Measurements from ENCODE around the gene CAMKK2. TPM values are rescaled to one million over a fixed set of nuclear protein-coding genes. Genes with fewer than 3 reads are reported as not detected.
A peak's percentile ranks its signal among the peaks of the same experiment; 100 is the strongest.
"Not testable (repeated sequence)": the region's sequence is repeated elsewhere in the genome, so short reads cannot be mapped to it uniquely, and the experiment has no call there.

Gene CAMKK2
- total RNA-seq, 4 donors from 2014 or later, result 16.8 to 32.6 (median 21.2) TPM

GRCh38 chr12:121283841-121284240, 12.7 kb downstream of the CAMKK2 start:
- Histone ChIP-seq H3K4me1 (peaks cover 0 to 57% (median 32%) of the 10 kb centered on the region in 3 donors), H3K4me3 (no peak overlapping the region), H3K27me3 (no peaks in the 10 kb centered on the region), H3K27ac (peak overlapping the region in 2 of 4 donors; percentile 59 to 74), H3K9me3 (no peaks in the 10 kb centered on the region), H3K36me3 (peaks cover 0 to 14% (median 6%) of the 10 kb centered on the region in 3 donors)
- TF ChIP-seq POLR2A (IDR thresholded peaks at IDR 0.05), result no peak
- TF ChIP-seq CTCF (IDR thresholded peaks at IDR 0.05), result no peak
- WGBS, 2 donors, result 95% methylated on average over 6 of the region's 6 CpGs
- no peak for DNase-seq
- intact Hi-C loops (cut with DNase I), result no loop called here

GRCh38 chr12:121283388-121283787, 13.1 kb downstream of the CAMKK2 start:
- Histone ChIP-seq H3K9me3 (no peaks in the 10 kb centered on the region), H3K27me3 (no peaks in the 10 kb centered on the region), H3K27ac (peak overlapping the region in 1 of 4 donors; percentile 74), H3K4me1 (peaks cover 0 to 57% (median 30%) of the 10 kb centered on the region in 3 donors), H3K4me3 (no peak overlapping the region), H3K36me3 (peaks cover 0 to 14% (median 6%) of the 10 kb centered on the region in 3 donors)
- intact Hi-C loops (cut with DNase I), result no loop called here
- 95 to 100% methylated on average over 4 to 5 of the region's 5 CpGs for WGBS, 2 donors
- no peak for DNase-seq
- no peak for TF ChIP-seq CTCF (IDR thresholded peaks at IDR 0.05)
- no peak for TF ChIP-seq POLR2A (IDR thresholded peaks at IDR 0.05)

- intact Hi-C loops (cut with DNase I); H3K27me3 ChIP-seq; DNase-seq; H3K9me3 ChIP-seq; H3K4me3 ChIP-seq: not testable (repeated sequence)
- H3K4me1 ChIP-seq, result peaks cover 0 to 53% (median 27%) of the 10 kb centered on the region in 3 donors
- peak overlapping the region in 2 of 4 donors; percentile 48 to 56 for H3K27ac ChIP-seq
- WGBS, 2 donors, result 97 to 100% methylated on average over 3 of the region's 11 CpGs
- H3K36me3 ChIP-seq, result peaks cover 0 to 14% (median 6%) of the 10 kb centered on the region in 3 donors
Observed at GRCh38 chr12:121282910-121283309, 13.6 kb downstream of the CAMKK2 start.

GRCh38 chr12:121282072-121282742, 14.3 kb downstream of the CAMKK2 start:
- Histone ChIP-seq H3K27me3 (no peaks in the 10 kb centered on the region), H3K36me3 (peaks cover 0 to 14% (median 6%) of the 10 kb centered on the region in 3 donors), H3K4me3 (no peak overlapping the region), H3K4me1 (peaks cover 0 to 58% (median 27%) of the 10 kb centered on the region in 3 donors), H3K27ac (peak overlapping the region in 3 of 4 donors; percentile 48 to 78 (median 56)), H3K9me3 (no peaks in the 10 kb centered on the region)
- TF ChIP-seq POLR2A (IDR thresholded peaks at IDR 0.05) (no peak), CTCF (IDR thresholded peaks at IDR 0.05) (no peak)
- 67 to 73% methylated on average over 10 of the region's 10 CpGs for WGBS, 2 donors
- DNase-seq, result no peak
- intact Hi-C loops (cut with DNase I), result no loop called here

GRCh38 chr12:121281116-121281515, 15.4 kb downstream of the CAMKK2 start:
- Histone ChIP-seq H3K36me3 (peaks cover 0 to 14% (median 6%) of the 10 kb centered on the region in 3 donors), H3K27ac (peak overlapping the region in 2 of 4 donors; percentile 48 to 56), H3K4me1 (peaks cover 0 to 67% (median 34%) of the 10 kb centered on the region in 3 donors)
- H3K27me3 ChIP-seq; H3K4me3 ChIP-seq; H3K9me3 ChIP-seq; intact Hi-C loops (cut with DNase I); DNase-seq: not testable (repeated sequence)
- 87 to 93% methylated on average over 10 to 14 of the region's 14 CpGs for WGBS, 2 donors

GRCh38 chr12:121280531-121280930, 16.0 kb downstream of the CAMKK2 start:
- Histone ChIP-seq H3K27ac (peak overlapping the region in 1 of 4 donors; percentile 62), H3K36me3 (peaks cover 0 to 14% (median 6%) of the 10 kb centered on the region in 3 donors), H3K4me1 (peaks cover 0 to 67% (median 34%) of the 10 kb centered on the region in 3 donors)
- intact Hi-C loops (cut with DNase I); DNase-seq; H3K9me3 ChIP-seq; H3K4me3 ChIP-seq; H3K27me3 ChIP-seq: not testable (repeated sequence)
- WGBS, 2 donors, result 91 to 92% methylated on average over 9 to 10 of the region's 11 CpGs
